IMR-90 (cell line): ENCODE results near the gene SLC24A3. TPM values are rescaled to one million over a fixed set of nuclear protein-coding genes. Genes with fewer than 3 reads are reported as not detected.

ENCODE experiments used
- ATAC-seq: fragments of 200-7000 bp; cut with Tn5 transposase; 2 replicates; pipeline ENCODE4 v1.9.1; 2020; ENCODE audit warnings: low read depth, mild to moderate bottlenecking, moderate library complexity
- BruUV-seq: library from RNA; stranded (reverse); fragments of 400-500 nt; replicated peaks from 2 replicates; lab custom pipeline; 2021; lab: Mats Ljungman, UMichigan
- CTCF ChIA-PET: fragments of 300-600 bp; formaldehyde crosslinking; extraction: SDS; loops from one replicate; lab custom pipeline; 2021; ENCODE audit warnings: antibody characterized with exemption; lab: Yijun Ruan, JAX
- POLR2A ChIA-PET: fragments of 300-600 bp; sonication (Branson Sonifier 250); formaldehyde crosslinking; loops from one replicate; lab custom pipeline; 2022; ENCODE audit warnings: antibody characterized with exemption; ENCODE audit not compliant: unreplicated experiment; lab: Charles Lee
- DNase-seq: peaks from one replicate; pipeline ENCODE4 v3.0.0; 2013
- H2AFZ ChIP-seq: replicated peaks from 2 replicates; pipeline ENCODE3; 2013; ENCODE audit warnings: low read length, mild to moderate bottlenecking; ENCODE audit not compliant: poor library complexity
- H2AK5ac ChIP-seq: 2 replicates; pipeline ENCODE4 v1.6.1; 2013; ENCODE audit warnings: low read depth, low read length, inconsistent platforms
- H2AK9ac ChIP-seq: replicated peaks from 2 replicates; pipeline ENCODE3; 2013; ENCODE audit warnings: mild to moderate bottlenecking, low read depth, low read length, moderate library complexity; ENCODE audit not compliant: poor library complexity
- H2BK120ac ChIP-seq: 2 replicates; pipeline ENCODE4 v1.6.1; 2013; ENCODE audit warnings: low read depth, low read length, inconsistent platforms
- H2BK15ac ChIP-seq: 3 replicates; pipeline ENCODE4 v1.6.1; 2013; ENCODE audit warnings: low read depth, low read length, inconsistent platforms
- H2BK20ac ChIP-seq: 2 replicates; pipeline ENCODE4 v1.6.1; 2013; ENCODE audit warnings: low read depth, mild to moderate bottlenecking, inconsistent platforms, low read length, moderate library complexity
- H2BK5ac ChIP-seq: 2 replicates; pipeline ENCODE4 v1.6.1; 2013; ENCODE audit warnings: mild to moderate bottlenecking, low read depth, low read length, inconsistent platforms; ENCODE audit not compliant: poor library complexity, severe bottlenecking
- H3K14ac ChIP-seq: replicated peaks from 2 replicates; pipeline ENCODE4 v1.6.1; 2013; ENCODE audit warnings: low read depth, low read length, inconsistent platforms
- H3K18ac ChIP-seq: 2 replicates; pipeline ENCODE4 v1.6.1; 2013; ENCODE audit warnings: low read depth, low read length, control low read depth
- H3K23ac ChIP-seq: 2 replicates; pipeline ENCODE4 v1.6.1; 2013; ENCODE audit warnings: low read depth, low read length, inconsistent platforms
- H3K27ac ChIP-seq: 2 replicates; pipeline ENCODE4 v1.5.1; 2013; ENCODE audit warnings: mild to moderate bottlenecking, control low read depth, low read length; ENCODE audit not compliant: insufficient read depth
- H3K27me3 ChIP-seq: 2 replicates; pipeline ENCODE4 v1.6.1; 2013; ENCODE audit warnings: low read length; ENCODE audit not compliant: control insufficient read depth, insufficient read depth
- H3K36me3 ChIP-seq: 2 replicates; pipeline ENCODE4 v1.6.1; 2013; ENCODE audit warnings: low read length, mixed read lengths; ENCODE audit not compliant: control insufficient read depth, insufficient read depth
- H3K4ac ChIP-seq: 2 replicates; pipeline ENCODE4 v1.6.1; 2013; ENCODE audit warnings: low read depth, low read length, inconsistent platforms
- H3K4me1 ChIP-seq: 2 replicates; pipeline ENCODE4 v1.6.1; 2013; ENCODE audit warnings: low read length, mixed read lengths; ENCODE audit not compliant: control insufficient read depth, insufficient read depth
- H3K4me2 ChIP-seq: 2 replicates; pipeline ENCODE4 v1.6.1; 2013; ENCODE audit warnings: low read depth, mild to moderate bottlenecking, control low read depth, low read length, moderate library complexity
- H3K4me3 ChIP-seq: 2 replicates; pipeline ENCODE4 v1.5.1; 2013; ENCODE audit warnings: low read depth, mild to moderate bottlenecking, control low read depth, low read length, moderate library complexity; ENCODE audit not compliant: insufficient read depth
- H3K56ac ChIP-seq: 2 replicates; pipeline ENCODE4 v1.6.1; 2013; ENCODE audit warnings: low read length, inconsistent platforms; ENCODE audit not compliant: insufficient read depth; ENCODE audit errors: extremely low read depth
- H3K79me1 ChIP-seq, 2 experiments: 2 replicates each; pipeline ENCODE4 v1.6.1; 2013; ENCODE audit warnings: low read length in 2 of 2, inconsistent platforms in 1 of 2, low read depth in 1 of 2
- H3K9ac ChIP-seq: 2 replicates; pipeline ENCODE4 v1.6.1; 2013; ENCODE audit warnings: low read depth, low read length, control low read depth
- H3K9me1 ChIP-seq: 2 replicates; pipeline ENCODE4 v1.6.1; 2013; ENCODE audit warnings: low read length, inconsistent platforms; ENCODE audit not compliant: insufficient read depth
- H3K9me3 ChIP-seq: 2 replicates; pipeline ENCODE4 v1.6.1; 2013; ENCODE audit warnings: low read length; ENCODE audit not compliant: control insufficient read depth, insufficient read depth
- H4K20me1 ChIP-seq: 2 replicates; pipeline ENCODE4 v1.6.1; 2013; ENCODE audit warnings: low read length, inconsistent platforms; ENCODE audit not compliant: insufficient read depth
- H4K5ac ChIP-seq: 2 replicates; pipeline ENCODE4 v1.6.1; 2013; ENCODE audit warnings: mild to moderate bottlenecking, low read depth, low read length, control low read depth
- H4K8ac ChIP-seq, 2 experiments: 2 replicates each; pipeline ENCODE4 v1.6.1; 2013; ENCODE audit warnings: low read depth in 2 of 2, low read length in 2 of 2, control low read depth in 1 of 2, inconsistent platforms in 1 of 2
- H4K91ac ChIP-seq: 2 replicates; pipeline ENCODE4 v1.6.1; 2013; ENCODE audit warnings: low read depth, low read length, inconsistent platforms; ENCODE audit not compliant: insufficient read depth
- CEBPB ChIP-seq: IDR thresholded peaks from 2 replicates; pipeline ENCODE4 v1.6.1; 2012; ENCODE audit warnings: low read depth, low read length, improper control_type of control experiment
- NFE2L2 ChIP-seq: fragments of 150-350 bp; IDR thresholded peaks from 2 replicates; pipeline ENCODE4 v1.6.1; 2016; ENCODE audit warnings: low read depth, mild to moderate bottlenecking, low read length
- RAD21 ChIP-seq: IDR thresholded peaks from 2 replicates; pipeline ENCODE4 v1.6.1; 2012; ENCODE audit warnings: low read length, improper control_type of control experiment
- RCOR1 ChIP-seq: IDR thresholded peaks from 2 replicates; pipeline ENCODE4 v1.6.1; 2012; ENCODE audit warnings: mild to moderate bottlenecking, low read length, improper control_type of control experiment; ENCODE audit not compliant: insufficient replicate concordance
- WGBS, 2 experiments: methylation state at CpG; one replicate each; pipeline versions ENCODE4 v1.1.5 to v1.1.7; 2013; ENCODE audit warnings: missing lambda C conversion rate in 2 of 2; ENCODE audit not compliant: insufficient read length in 1 of 2; ENCODE audit errors: extremely low coverage in 2 of 2; 5-methylcytosine and 5-hydroxymethylcytosine counted together
- dilution Hi-C: fragments of 300-500 bp; cut with HindIII; formaldehyde crosslinking; loops from one replicate; pipeline ENCODE4 v1.14.3; 2018; ENCODE audit warnings: low sequenced_read_pairs; ENCODE audit not compliant: unreplicated experiment
- in situ Hi-C: fragments of 300-500 bp; cut with MboI; formaldehyde crosslinking; loops from 3 replicates; pipeline ENCODE4 v1.14.3; 2019; ENCODE audit warnings: low sequenced_read_pairs, inconsistent platforms, mixed read lengths
- intact Hi-C: fragments of 100-400 bp; cut with micrococcal nuclease; formaldehyde crosslinking; loops from 2 replicates; pipeline ENCODE4 v1.10.0; 2022
- polyA plus RNA-seq, 3 experiments: library from polyadenylated mRNA; depleted of rRNA; stranded (reverse); fragments of >200 nt; gene quantifications; 2 replicates each; pipeline ENCODE4 v1.2.3, GENCODE V29; 2012; ENCODE audit warnings: low replicate concordance in 1 of 3
- total RNA-seq: library from RNA; depleted of rRNA; stranded (reverse); fragments of >200 nt; gene quantifications from 2 replicates; pipeline ENCODE4 v1.2.3, GENCODE V29; 2012

The SLC24A3 gene
- total and polyA plus RNA-seq, 2 of the 4 experiments (the other 2 are of a cell fraction): not detected

- H3K56ac ChIP-seq: no peak overlapping the region
- no peaks in the 10 kb centered on the region; the same call in 1 of the 2 replicates for H3K9me3 ChIP-seq
- ChIA-PET CTCF (no interaction called here), POLR2A (no interaction called here)
- H3K9ac ChIP-seq: no peak overlapping the region
- no TSS peak for BruUV-seq
- no peak overlapping the region for H4K91ac ChIP-seq
- no peak overlapping the region for H4K5ac ChIP-seq
- no peaks in the 10 kb centered on the region for H3K4me1 ChIP-seq
- WGBS, 2 experiments: no CpG with 5 or more reads among the region's 3 CpGs
- no peak overlapping the region for H3K4me2 ChIP-seq
- no peak overlapping the region for H4K8ac ChIP-seq
- H2BK20ac ChIP-seq: no peak overlapping the region
- no peaks in the 10 kb centered on the region for H3K9me1 ChIP-seq
- no peaks in the 10 kb centered on the region for H4K20me1 ChIP-seq
- H3K14ac ChIP-seq: no peak overlapping the region
- H3K79me1 ChIP-seq: no peaks in the 10 kb centered on the region
- H3K18ac ChIP-seq: no peak overlapping the region
- intact Hi-C loops (no loop called here), in situ Hi-C loops (no loop called here), dilution Hi-C loops (no loop called here)
- H2BK120ac ChIP-seq: no peak overlapping the region
- no peak overlapping the region for H3K27ac ChIP-seq
- no peak overlapping the region for H2BK5ac ChIP-seq
- H3K4me3 ChIP-seq: no peak overlapping the region
- no peak overlapping the region for H3K4ac ChIP-seq
- TF ChIP-seq RAD21 (no peak), RCOR1 (no peak), CEBPB (no peak), NFE2L2 (no peak)
- no peak overlapping the region for H2BK15ac ChIP-seq
- no peaks in the 10 kb centered on the region for H3K36me3 ChIP-seq
- H3K27me3 ChIP-seq: no peaks in the 10 kb centered on the region
- H2AFZ ChIP-seq: no peak overlapping the region
- no peak for DNase-seq
- H2AK9ac ChIP-seq: no peak overlapping the region
- no peak overlapping the region for H2AK5ac ChIP-seq
- no peak for ATAC-seq
- H3K23ac ChIP-seq: no peak overlapping the region
These were observed 125.9 kb downstream of the SLC24A3 start for GRCh38 chr20:19338380-19338779.
